NOMO-1 treated with DMSO at 0.1 percent for 48 hours (cell line): ENCODE results near the gene SHLD2.
"Not testable (repeated sequence)": the region's sequence is repeated elsewhere in the genome, so short reads cannot be mapped to it uniquely, and the experiment has no call there.

ENCODE experiments used
- DNase-seq: peaks from one replicate; lab custom pipeline; 2025; ENCODE audit not compliant: unreplicated experiment; lab: John Stamatoyannopoulos, UW

Gene SHLD2

GRCh38 chr10:87137478-87137877 lies 42.5 kb downstream of the SHLD2 start:
- not testable (repeated sequence) for DNase-seq

GRCh38 chr10:87142230-87143108 lies 47.5 kb downstream of the SHLD2 start:
- not testable (repeated sequence) for DNase-seq

- DNase-seq = not testable (repeated sequence)
Observed at GRCh38 chr10:87143109-87143418, 48.1 kb downstream of the SHLD2 start.

- DNase-seq = not testable (repeated sequence)
Observed at GRCh38 chr10:87145598-87145997, 50.6 kb downstream of the SHLD2 start.

GRCh38 chr10:87149020-87149609 lies 54.1 kb downstream of the SHLD2 start:
- not testable (repeated sequence) for DNase-seq

GRCh38 chr10:87151516-87151915 lies 56.5 kb downstream of the SHLD2 start:
- not testable (repeated sequence) for DNase-seq

GRCh38 chr10:87156841-87157240 lies 61.8 kb downstream of the SHLD2 start:
- not testable (repeated sequence) for DNase-seq

GRCh38 chr10:87157821-87158220 lies 62.8 kb downstream of the SHLD2 start:
- DNase-seq = not testable (repeated sequence)

- DNase-seq = not testable (repeated sequence)
Observed at GRCh38 chr10:87162703-87163293, 67.8 kb downstream of the SHLD2 start.

GRCh38 chr10:87163414-87163813 lies 68.4 kb downstream of the SHLD2 start:
- not testable (repeated sequence) for DNase-seq

GRCh38 chr10:87169857-87170256 lies 74.9 kb downstream of the SHLD2 start:
- not testable (repeated sequence) for DNase-seq

- not testable (repeated sequence) for DNase-seq
Observed at GRCh38 chr10:87170705-87171104, 75.7 kb downstream of the SHLD2 start.

- DNase-seq = not testable (repeated sequence)
Observed at GRCh38 chr10:87171670-87172069, 76.7 kb downstream of the SHLD2 start.

GRCh38 chr10:87172178-87172577 lies 77.2 kb downstream of the SHLD2 start:
- DNase-seq = not testable (repeated sequence)

GRCh38 chr10:87177587-87177986 lies 82.6 kb downstream of the SHLD2 start:
- DNase-seq = not testable (repeated sequence)

GRCh38 chr10:87184421-87184820 lies 89.4 kb downstream of the SHLD2 start:
- peak; percentile 88 for DNase-seq

GRCh38 chr10:87186016-87186415 lies 91.0 kb downstream of the SHLD2 start:
- peak; percentile 34 for DNase-seq

- not testable (repeated sequence) for DNase-seq
Observed at GRCh38 chr10:87187573-87187972, 92.6 kb downstream of the SHLD2 start.

- DNase-seq = not testable (repeated sequence)
Observed at GRCh38 chr10:87191841-87192240, 96.8 kb downstream of the SHLD2 start.

GRCh38 chr10:87200924-87201323 lies 105.9 kb downstream of the SHLD2 start:
- peak; percentile 71 for DNase-seq

- not testable (repeated sequence) for DNase-seq
Observed at GRCh38 chr10:87204801-87205200, 109.8 kb downstream of the SHLD2 start.

- not testable (repeated sequence) for DNase-seq
Observed at GRCh38 chr10:87206922-87207321, 111.9 kb downstream of the SHLD2 start.
